ENCODE data around the gene MAP3K1. TPM values are rescaled to one million over a fixed set of nuclear protein-coding genes. Genes with fewer than 3 reads are reported as not detected.
A peak's percentile ranks its signal among the peaks of the same experiment; 100 is the strongest.

Gene MAP3K1
- total RNA-seq, 2 donors from 2014 or later, result 17.6 to 21.3 TPM

DNA sequence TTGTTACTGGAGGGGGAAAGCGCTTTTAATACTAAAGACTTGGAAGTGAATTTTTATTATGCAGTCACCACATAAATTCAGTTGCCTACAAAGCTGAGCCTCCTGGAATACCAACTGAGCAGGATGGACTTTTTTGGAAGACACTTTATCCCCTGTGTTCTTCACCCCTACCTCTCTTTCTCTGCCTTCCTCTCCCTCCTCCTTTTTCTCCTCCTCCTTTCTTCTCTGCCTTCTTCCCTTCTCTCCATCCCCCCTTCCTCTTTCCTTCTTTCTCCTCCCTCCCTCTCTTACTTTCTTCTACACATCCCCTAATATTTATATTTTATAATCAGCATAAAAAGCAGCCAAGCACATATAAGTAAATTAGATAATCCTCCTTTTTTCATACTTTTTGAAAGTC is 39.6 kb downstream of the MAP3K1 start:
- Mint-ChIP-seq H3K36me3 (peaks cover 0 to 1% of the 10 kb centered on the region in 2 donors), H3K9me3 (no peaks in the 10 kb centered on the region), H3K27ac (peak overlapping the region in 1 of 2 donors; percentile 39)
- DNase-seq (ENCODE audit: low spot score in 2 of 2) (no peak), ATAC-seq (no peak)

DNA sequence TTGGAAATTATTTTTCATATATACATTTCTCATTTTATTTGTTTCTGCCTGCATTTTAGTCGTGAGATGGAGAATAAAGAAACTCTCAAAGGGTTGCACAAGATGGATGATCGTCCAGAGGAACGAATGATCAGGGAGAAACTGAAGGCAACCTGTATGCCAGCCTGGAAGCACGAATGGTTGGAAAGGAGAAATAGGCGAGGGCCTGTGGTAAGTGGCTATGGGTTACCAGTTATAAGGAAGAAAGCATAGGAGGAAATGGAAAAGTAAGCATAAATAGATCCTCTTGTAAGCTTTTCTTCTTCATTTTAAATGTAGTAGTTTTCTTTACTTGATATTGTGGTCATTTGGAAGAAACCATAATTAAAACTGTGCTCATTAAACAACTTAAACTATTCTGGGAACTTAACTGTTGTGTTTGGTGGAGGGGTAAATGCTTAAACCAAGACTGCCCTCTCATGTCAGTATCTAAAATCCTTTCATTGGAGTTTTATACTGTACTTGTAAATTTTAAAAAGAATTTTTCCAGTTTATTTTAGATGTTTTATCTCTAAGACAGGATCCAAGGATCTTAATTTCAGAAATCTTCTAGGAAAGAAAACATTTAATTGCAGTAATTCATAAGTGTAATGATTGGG is 41.3 kb downstream of the MAP3K1 start:
- no peak for DNase-seq (ENCODE audit: low spot score in 2 of 2)
- Mint-ChIP-seq H3K27ac (peak overlapping the region in 1 of 2 donors; percentile 23), H3K9me3 (peaks cover 0 to 3% of the 10 kb centered on the region in 2 donors), H3K36me3 (peaks cover 0 to 12% of the 10 kb centered on the region in 2 donors)
- ATAC-seq, result no peak

DNA sequence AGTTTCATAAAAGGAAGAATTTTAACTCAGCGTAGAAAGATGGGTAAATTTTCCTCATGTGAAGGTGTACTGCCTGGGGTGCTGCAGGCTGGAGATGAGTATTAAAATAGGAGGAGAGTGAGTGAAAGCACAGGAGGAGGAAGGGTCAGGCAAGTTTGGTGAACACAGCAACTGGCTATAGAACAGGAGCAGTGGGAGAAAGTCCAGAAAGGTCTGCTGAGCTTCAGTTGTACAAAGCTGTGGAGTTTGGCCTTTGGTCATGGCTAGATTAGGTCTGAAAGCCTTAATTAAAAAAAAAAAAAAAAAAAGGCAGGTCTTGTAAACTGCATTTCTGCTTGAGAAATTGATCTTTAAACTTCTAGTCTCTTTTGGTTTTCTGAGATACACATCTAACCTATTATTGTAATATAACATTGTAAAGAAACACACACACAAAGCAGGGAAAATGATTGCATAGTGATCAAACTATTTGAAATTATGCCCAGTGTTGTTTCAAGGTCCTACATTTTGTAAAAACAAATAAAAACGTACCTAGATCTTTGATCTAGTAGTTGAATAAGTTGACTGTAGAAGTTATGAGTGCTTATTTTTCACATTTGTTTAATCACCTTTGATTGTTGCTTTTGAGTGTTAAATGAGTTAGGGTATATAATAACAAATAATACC is 43.6 kb downstream of the MAP3K1 start:
- DNase-seq (ENCODE audit: low spot score in 2 of 2) (no peak), ATAC-seq (no peak)
- peaks cover 0 to 18% of the 10 kb centered on the region in 2 donors for H3K36me3 Mint-ChIP-seq
- H3K9me3 Mint-ChIP-seq, result peaks cover 0 to 3% of the 10 kb centered on the region in 2 donors
- H3K27ac Mint-ChIP-seq, result peak overlapping the region in 1 of 2 donors; percentile 45

DNA sequence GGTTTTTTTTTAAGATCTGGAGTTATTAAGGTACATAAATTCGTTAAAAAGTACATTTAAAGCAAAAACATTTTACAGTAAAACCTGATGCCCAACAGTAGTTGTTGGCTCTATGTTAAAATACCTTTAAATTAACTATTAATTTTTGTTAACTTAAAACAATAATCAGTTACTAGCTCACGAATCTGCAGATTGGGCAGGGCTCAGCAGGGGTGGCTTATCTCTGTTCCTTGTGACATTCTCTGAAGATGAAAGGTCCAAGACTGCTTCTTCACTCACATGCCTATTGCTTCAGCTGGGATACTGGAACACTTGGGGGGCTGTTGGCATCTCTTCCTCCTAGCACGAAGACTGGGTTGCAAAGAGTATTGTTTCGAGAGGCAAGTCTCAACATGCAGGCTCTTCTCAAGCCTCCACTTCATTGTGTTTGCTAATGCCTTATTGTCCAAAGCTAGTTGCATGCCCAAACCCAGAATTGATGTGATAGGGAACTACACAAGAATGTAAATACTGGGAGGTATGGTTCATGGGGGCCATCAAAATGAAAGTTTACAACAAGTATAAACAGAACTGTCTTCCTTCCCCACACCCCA is 46.6 kb downstream of the MAP3K1 start:
- no peak for ATAC-seq
- H3K9me3 Mint-ChIP-seq, result peaks cover 0 to 3% of the 10 kb centered on the region in 2 donors
- DNase-seq (ENCODE audit: low spot score in 2 of 2), result no peak
- H3K36me3 Mint-ChIP-seq, result peaks cover 0 to 23% of the 10 kb centered on the region in 2 donors
- H3K27ac Mint-ChIP-seq, result no peak overlapping the region

DNA sequence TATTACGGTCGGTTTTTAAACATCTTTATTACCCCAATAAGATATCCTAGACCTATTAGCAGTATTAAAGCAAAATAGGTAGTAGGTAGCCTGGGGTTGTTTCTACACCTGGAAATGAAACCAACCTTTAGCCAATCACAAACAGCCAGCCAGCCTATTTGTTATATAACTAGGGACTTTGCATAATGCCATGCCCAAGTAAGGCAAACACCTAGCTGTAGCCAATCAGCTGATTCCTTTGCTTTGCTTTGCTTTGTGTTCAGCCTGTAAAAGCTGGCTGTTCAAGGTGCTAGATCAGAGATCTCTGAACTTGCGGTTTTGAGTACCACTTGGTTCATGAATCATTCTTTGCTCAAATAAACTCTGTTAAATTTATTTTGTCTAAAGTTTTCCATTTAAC is 47.6 kb downstream of the MAP3K1 start:
- H3K27ac Mint-ChIP-seq, result no peak overlapping the region
- ATAC-seq, result no peak
- H3K36me3 Mint-ChIP-seq, result peaks cover 0 to 23% of the 10 kb centered on the region in 2 donors
- DNase-seq (ENCODE audit: low spot score in 2 of 2), result no peak
- H3K9me3 Mint-ChIP-seq, result peaks cover 0 to 3% of the 10 kb centered on the region in 2 donors

DNA sequence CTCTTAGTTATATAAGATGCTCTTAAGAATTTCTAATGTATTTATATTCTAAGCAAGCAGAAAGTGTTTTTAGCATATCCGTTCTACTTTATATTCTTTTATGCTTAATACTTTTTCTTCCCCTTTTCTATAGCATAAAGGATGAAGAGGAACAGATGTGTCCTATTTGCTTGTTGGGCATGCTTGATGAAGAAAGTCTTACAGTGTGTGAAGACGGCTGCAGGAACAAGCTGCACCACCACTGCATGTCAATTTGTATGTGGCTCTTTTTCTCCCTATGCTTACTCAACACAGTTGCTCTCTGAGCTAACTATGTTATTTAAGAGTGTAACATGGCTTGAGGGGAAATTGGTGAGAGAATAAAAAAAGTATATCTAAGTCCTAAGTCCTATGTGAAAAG is 56.4 kb downstream of the MAP3K1 start:
- peak overlapping the region in 1 of 2 donors; percentile 3 for H3K27ac Mint-ChIP-seq
- no peaks in the 10 kb centered on the region for H3K9me3 Mint-ChIP-seq
- peaks cover 14 to 33% of the 10 kb centered on the region in 2 donors for H3K36me3 Mint-ChIP-seq
- no peak for ATAC-seq
- DNase-seq (ENCODE audit: low spot score in 2 of 2), result no peak

DNA sequence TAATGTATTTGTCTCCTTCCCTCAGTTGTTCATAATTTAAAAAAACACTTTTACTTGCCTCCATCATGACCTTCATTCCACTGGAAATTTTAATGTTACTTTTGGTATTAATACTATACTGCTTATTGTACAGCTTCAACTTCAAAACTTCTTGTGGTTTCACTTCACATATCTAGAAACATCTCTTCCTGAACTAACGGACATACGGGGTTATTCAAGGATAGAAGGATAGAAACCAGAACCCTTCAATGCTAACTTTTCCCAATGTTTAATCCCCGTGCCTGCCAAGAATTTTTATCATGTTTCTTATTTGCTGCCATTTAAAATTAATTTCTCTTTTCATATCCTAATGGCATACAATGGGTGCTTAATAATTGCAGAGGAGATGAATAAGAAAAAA is 57.7 kb downstream of the MAP3K1 start:
- Mint-ChIP-seq H3K27ac (peak overlapping the region in 1 of 2 donors; percentile 75), H3K36me3 (peaks cover 14 to 43% of the 10 kb centered on the region in 2 donors), H3K9me3 (no peaks in the 10 kb centered on the region)
- DNase-seq (ENCODE audit: low spot score in 2 of 2) (no peak), ATAC-seq (no peak)

DNA sequence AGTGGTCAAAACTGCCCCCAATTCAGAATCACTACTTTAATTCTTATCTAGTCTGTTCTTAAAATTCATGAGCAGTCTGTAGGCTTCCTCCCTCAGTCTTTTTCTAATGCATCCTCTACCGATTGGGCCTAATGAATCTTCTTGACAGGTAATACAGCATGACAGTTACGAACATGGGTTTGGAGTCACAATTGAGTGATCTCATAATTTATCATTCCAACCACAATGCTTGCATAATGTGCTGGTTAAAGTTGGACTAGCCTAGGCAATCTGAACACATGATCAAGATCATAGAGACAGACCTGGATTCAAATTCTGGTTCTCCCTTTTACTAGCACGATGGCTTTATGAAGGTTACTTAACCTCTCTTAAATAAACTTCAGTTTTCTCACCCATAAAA is 61.0 kb downstream of the MAP3K1 start:
- Mint-ChIP-seq H3K27ac (peak overlapping the region in 1 of 2 donors; percentile 74), H3K9me3 (no peaks in the 10 kb centered on the region), H3K36me3 (peaks cover 14 to 43% of the 10 kb centered on the region in 2 donors)
- DNase-seq (ENCODE audit: low spot score in 2 of 2), result no peak
- ATAC-seq, result peak in 1 of 2 donors; percentile 53

DNA sequence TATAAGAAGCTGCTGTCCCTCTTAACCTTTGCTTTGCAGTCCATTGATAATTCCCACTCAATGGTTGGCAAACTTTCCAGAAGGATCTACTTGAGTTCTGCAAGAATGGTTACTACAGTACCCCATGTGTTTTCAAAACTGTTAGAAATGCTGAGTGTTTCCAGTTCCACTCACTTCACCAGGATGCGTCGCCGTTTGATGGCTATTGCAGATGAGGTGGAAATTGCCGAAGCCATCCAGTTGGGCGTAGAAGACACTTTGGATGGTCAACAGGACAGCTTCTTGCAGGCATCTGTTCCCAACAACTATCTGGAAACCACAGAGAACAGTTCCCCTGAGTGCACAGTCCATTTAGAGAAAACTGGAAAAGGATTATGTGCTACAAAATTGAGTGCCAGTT is 66.2 kb downstream of the MAP3K1 start:
- ATAC-seq, result no peak
- Mint-ChIP-seq H3K27ac (no peak overlapping the region), H3K9me3 (no peaks in the 10 kb centered on the region), H3K36me3 (peaks cover 13 to 43% of the 10 kb centered on the region in 2 donors)
- DNase-seq (ENCODE audit: low spot score in 2 of 2), result no peak

DNA sequence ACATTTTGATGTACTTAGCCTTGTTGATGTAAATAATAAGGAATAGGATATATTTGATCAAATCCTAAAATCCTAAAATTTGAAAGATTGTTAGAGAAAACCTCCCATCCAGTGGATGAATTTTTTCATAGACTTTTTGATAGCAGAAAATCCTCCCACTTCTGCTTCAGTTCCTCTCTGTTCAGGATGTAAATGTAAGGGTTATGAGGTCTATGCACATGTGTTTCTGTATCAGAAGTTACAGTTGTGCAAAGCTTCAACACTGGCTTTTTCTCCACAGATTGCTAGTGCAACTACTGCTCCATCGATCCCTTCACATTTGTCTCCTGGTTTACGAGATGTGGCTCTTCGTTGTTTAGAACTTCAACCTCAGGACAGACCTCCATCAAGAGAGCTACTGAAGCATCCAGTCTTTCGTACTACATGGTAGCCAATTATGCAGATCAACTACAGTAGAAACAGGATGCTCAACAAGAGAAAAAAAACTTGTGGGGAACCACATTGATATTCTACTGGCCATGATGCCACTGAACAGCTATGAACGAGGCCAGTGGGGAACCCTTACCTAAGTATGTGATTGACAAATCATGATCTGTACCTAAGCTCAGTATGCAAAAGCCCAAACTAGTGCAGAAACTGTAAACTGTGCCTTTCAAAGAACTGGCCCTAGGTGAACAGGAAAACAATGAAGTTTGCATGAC is 78.1 kb downstream of the MAP3K1 start:
- H3K36me3 Mint-ChIP-seq, result peaks cover 7 to 31% of the 10 kb centered on the region in 2 donors
- H3K9me3 Mint-ChIP-seq, result no peaks in the 10 kb centered on the region
- DNase-seq (ENCODE audit: low spot score in 2 of 2) (no peak), ATAC-seq (no peak)
- no peak overlapping the region for H3K27ac Mint-ChIP-seq

DNA sequence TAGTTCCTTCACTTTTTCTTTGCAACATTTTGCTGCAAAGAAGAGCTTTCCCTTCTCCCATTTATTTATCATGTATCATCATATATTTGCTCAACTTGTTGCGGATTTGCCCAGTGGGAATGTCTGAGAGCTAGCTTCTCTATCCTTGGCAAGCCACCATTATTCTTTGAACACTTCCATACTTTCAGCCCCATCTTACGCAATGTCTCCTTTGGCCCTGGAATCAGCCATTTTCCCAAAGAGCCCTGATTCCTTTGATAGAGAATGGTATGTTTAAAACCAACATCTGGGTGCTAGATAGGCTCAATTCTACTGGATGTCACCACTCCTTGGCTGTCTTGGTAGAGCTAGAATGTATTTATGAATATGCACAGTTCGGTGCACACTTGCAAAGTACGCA is 81.4 kb downstream of the MAP3K1 start:
- Mint-ChIP-seq H3K27ac (no peak overlapping the region), H3K36me3 (peaks cover 0 to 6% of the 10 kb centered on the region in 2 donors), H3K9me3 (no peaks in the 10 kb centered on the region)
- DNase-seq (ENCODE audit: low spot score in 2 of 2) (no peak), ATAC-seq (no peak)

DNA sequence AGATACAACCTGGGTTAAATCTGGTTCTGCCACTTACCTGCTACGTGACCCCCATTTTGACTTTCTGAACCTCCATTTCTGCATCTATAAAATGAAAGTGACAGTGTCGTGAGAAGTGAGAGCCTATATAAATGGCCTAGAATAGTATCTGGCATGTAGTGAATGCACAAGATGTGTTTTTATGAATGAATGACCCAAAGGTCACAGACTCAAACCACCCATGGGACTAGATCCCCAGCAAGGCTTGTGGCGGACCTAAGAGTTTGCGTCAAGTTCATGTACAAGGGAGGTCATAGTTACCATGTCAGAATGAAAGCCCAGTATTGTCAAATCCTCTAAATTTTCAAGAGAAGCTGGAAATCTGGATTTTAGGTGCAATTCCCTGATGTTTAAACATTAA is 82.9 kb downstream of the MAP3K1 start:
- Mint-ChIP-seq H3K27ac (no peak overlapping the region), H3K9me3 (no peaks in the 10 kb centered on the region), H3K36me3 (peaks cover 0 to 5% of the 10 kb centered on the region in 2 donors)
- no peak for DNase-seq (ENCODE audit: low spot score in 2 of 2)
- no peak for ATAC-seq

DNA sequence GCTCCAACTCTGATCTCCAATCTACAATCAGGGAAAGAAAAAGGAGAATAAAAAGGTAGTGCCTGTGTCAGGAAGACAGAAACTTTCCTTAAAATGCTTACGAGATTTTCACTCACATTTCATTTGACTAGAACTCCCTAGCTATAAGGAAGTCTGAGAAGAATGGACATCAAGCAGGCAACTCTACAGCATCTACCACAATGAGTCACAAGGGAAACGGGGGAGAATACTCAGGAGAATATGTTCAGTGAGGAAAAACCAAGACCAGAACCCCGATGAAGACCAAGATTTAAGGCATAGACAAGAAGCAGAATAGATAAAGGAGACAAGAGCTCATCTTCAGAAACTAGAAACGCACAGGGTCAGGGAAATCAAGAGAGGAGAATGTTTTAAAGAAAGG is 85.0 kb downstream of the MAP3K1 start:
- peak; percentile 31 to 48 for ATAC-seq

DNA sequence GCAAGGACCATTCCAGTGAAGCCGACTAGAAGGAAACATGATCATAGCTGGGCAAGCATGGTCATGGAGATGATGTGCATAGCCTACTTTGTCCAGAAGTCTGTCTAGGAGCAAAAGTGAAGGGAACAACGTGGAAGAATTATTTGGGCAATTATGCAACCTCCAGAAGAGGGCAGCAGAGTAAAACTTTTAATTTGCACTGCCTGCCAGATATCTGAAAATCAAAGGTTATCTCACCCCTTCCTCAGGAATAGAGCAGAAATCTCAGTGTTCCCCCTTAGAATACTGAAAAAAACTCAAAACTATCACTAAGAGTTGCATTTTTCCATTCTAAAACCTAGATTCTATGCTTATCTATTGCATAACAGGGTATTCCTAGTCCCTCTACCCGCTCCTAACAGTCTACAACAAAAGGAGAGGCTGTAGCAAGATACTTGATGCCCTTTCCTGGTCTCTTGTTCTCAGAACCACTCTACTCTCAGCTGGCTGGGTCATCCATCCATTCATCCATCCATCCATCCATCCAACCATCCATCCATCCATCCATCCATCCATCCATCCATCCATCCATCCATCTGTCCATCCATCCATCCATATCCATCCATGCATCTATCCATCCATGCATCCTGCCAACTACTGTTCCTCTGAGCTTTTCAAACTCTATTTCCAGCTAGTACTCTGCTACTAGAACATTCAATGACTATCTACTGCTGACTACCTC is 85.7 kb downstream of the MAP3K1 start:
- H3K27ac Mint-ChIP-seq, result no peak overlapping the region
- ATAC-seq, result peak; percentile 52 to 58

More for the DNA sequence above, 85.0 kb downstream of the MAP3K1 start:
- Mint-ChIP-seq H3K36me3 (no peaks in the 10 kb centered on the region), H3K27ac (no peak overlapping the region), H3K9me3 (no peaks in the 10 kb centered on the region)
- no peak for DNase-seq (ENCODE audit: low spot score in 2 of 2)

DNA sequence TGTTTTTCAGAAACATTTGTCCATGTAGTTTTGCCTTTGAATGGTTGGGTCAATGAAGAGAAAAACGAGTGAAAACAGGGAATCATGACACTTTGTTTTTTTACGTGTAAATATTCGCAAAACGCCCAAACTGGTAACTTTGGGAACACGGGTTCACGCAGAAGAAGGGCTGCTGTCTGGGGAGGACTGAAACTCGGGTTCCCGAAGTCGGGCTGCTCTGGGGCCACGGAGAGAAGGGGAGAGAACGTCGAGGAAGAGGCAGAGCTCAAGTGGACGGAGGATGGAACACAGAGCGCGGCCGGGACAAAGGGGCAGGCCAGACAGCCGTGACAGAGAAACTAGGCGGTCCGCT is 93.6 kb downstream of the MAP3K1 start:
- ATAC-seq, result peak in 1 of 2 donors; percentile 57
- Mint-ChIP-seq H3K36me3 (peaks cover 0 to 17% of the 10 kb centered on the region in 2 donors), H3K9me3 (peaks cover 4 to 5% of the 10 kb centered on the region in 2 donors), H3K27ac (peak overlapping the region; percentile 93 to 95)
- no peak for DNase-seq (ENCODE audit: low spot score in 2 of 2)

More for the DNA sequence above, 85.7 kb downstream of the MAP3K1 start:
- Mint-ChIP-seq H3K36me3 (no peaks in the 10 kb centered on the region), H3K9me3 (no peaks in the 10 kb centered on the region)
- peak in 1 of 2 donors; percentile 35 for DNase-seq (ENCODE audit: low spot score in 2 of 2)

All from activated naive CD4-positive, alpha-beta T cell treated with anti-CD3 and anti-CD28 coated beads, Interleukin-2, amount 50 U/mL, for 72 hours (primary cell).